GM19395 (cell line): ENCODE measurements around the gene CRYBA1.

ENCODE experiments used
- ATAC-seq: cut with Tn5 transposase; IDR thresholded peaks from one replicate; pipeline ENCODE4 v1.9.1; 2021; ENCODE audit warnings: mild to moderate bottlenecking, moderate library complexity; ENCODE audit not compliant: unreplicated experiment

Gene CRYBA1

DNA sequence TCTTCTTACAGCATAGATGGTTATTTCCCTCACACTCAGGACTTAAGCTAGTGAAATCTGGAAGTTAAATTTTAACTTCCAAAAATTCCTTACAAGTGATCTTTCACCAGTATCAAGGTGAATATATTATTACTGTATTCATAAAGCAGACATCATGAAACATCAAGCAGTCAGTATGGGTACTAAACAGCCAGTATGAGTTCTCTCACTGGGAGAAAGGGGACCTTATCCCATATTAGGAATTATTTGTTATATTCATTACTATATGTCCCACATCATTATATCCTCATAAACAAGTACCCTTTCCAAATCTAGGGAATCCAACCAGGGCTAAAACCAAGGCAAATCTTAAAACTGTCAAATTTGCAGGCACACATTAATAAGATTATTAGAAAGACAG, 32.0 kb downstream of the CRYBA1 start:
- ATAC-seq, result no peak

DNA sequence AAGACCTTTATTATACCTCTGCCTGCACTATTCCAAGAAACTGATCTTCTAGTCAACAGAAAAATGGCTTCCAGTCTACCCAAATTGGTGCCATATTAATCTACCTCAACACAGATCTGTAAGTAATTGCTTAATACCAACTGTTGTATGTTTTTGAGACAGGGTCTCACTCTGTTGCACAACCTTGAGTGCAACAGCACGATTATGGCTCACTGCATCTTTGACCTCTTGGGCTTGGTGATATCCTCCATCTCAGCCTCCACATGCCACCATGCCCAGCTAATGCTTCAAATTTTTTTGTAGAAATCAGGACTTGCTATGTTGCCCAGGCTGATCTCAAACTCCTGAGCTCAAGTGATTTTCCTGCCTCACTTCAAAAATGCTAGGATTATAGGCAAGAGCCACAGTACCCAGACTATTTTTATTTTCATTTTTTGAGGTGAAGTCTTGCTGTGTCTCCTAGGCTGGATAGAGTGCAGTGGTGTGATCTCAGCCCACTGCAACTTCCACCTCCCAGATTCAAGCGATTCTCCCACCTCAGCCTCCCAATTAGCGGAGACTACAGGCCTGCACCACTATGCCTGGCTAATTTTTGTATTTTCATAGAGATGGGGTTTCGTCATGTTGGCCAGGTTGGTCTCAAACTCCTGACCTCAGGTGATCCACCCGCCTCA, 32.9 kb downstream of the CRYBA1 start:
- no peak for ATAC-seq

GRCh38 chr17:29283496-29283895, 36.8 kb downstream of the CRYBA1 start:
- no peak for ATAC-seq

DNA sequence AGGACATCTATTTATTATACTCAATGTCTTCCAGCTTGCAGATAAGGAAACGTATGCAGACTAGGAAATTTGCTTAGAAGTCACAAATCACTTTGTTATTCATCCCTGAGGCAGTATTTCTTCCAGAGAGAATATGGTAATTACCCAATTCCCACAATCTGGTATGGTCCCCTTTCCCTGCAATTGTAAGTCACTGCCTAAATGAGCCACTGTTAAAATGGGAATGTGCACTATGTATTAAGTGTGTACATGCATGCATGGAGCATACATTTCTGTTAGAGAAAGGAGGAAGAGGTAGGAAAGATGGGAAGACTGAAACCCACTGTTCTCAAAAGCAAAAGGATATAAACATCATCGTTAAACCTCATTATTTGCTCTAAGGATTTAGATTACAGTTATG, 37.3 kb downstream of the CRYBA1 start:
- ATAC-seq, result no peak

GRCh38 chr17:29289852-29290251, 43.2 kb downstream of the CRYBA1 start:
- ATAC-seq, result no peak

GRCh38 chr17:29291163-29291752, 44.6 kb downstream of the CRYBA1 start:
- ATAC-seq, result no peak

DNA sequence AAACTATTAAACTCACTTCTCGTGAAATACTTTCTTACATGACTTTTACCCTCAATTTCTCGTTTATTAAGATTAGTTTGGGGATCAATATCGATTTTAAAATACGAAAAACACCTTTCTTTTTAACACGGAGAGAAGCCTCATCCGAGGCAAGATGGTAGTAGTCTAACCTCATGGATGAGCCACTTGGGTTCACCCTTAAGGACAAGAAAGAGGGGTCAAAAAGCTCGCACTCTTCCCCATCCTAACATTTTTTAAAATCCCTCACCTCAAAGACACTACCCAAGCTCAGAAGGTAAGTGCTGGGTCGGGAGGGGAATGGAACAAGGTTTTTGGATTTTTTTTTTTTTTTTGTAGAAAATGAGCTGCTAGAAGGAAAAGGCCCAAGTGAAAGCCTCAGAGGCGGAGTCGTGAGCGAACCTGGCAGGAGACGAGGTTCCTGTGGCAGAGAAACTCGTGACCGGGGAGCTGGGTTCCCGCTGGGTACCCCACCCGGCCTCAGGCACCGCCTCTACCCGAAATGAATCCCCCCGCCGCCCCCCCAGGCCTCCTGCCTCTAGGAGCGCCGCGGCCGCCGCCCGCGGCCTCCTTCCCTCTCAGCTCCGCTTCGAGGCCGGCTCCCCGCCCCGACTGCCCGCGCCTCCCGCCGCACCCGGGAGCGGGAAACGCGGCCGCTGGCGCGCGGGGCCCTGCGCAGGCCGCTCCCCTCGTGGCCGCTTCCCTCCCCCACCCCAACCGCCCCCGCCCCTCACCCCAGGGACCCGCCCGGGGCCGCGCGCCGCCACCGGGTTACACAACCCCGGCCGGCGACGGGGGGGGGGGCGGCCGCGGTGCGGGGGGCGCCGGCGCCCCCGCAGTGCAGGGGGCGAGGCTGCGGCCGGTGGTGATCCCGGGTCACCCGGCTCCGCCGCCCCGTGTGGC, 45.7 kb downstream of the CRYBA1 start:
- ATAC-seq, result no peak

DNA sequence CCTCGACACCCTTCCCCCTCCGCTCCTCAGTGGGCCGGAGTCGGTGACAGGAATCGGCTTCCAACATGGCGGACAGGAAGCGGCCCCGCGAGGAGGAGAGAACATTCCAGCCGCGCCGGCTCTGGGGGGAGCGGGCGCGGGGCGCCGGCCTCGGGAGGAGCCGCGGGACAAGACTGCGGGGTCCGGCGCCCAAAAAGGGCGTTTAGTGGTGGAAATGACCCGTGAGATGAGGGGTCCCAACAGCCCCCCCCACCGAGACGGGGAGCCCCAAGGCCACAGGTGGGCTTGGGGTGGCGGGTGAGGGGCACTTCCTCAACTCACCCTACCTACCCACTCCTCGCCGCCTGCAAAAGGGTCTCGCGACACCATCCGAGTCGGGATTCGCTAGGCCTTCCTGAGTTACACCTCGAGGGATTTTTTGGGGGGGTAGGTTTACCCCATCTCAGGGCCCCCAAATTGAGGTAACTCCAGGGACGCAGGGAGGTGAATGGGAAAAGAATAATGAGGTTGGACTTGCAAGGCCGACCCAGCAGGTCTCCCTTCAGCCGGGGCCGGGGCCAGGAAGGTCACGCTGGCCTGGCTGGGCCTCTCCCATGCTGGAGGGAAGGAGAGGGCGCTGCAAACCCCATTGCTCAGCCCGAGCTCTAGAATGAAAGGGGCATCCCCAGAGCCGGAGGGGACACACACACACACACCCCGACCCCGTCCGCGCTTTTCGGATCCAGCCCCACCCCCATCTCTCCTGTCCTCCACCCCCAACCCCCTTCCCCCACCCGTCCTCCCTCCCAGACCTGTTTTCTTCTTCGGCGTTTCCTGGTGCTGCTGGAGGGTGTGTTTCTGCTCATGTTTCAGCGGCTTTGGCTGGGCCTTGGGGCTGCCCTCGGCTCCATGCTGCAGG, 46.6 kb downstream of the CRYBA1 start:
- no peak for ATAC-seq

GRCh38 chr17:29293890-29294579, 47.4 kb downstream of the CRYBA1 start, which contains the start of gene NUFIP2:
NUFIP2 (minus strand) TSS chr17:29294148; CDS start chr17:29294059, 89 bp downstream.
- ATAC-seq, result peak; percentile 81

GRCh38 chr17:29294580-29294900, 47.9 kb downstream of the CRYBA1 start:
- ATAC-seq, result no peak

GRCh38 chr17:29295420-29295819, 48.8 kb downstream of the CRYBA1 start:
- ATAC-seq, result no peak

GRCh38 chr17:29299031-29299430, 52.4 kb downstream of the CRYBA1 start:
- ATAC-seq, result no peak

- ATAC-seq, result no peak
These were observed 56.7 kb downstream of the CRYBA1 start for GRCh38 chr17:29303386-29303785.
